OCI-LY7 (cell line): ENCODE measurements around the gene MMP23B. TPM values are rescaled to one million over a fixed set of nuclear protein-coding genes. Genes with fewer than 3 reads are reported as not detected.

Source experiments
- BruUV-seq: library from RNA; stranded (reverse); fragments of 400-500 nt; replicated peaks from 2 replicates; lab custom pipeline; 2021; lab: Mats Ljungman, UMichigan
- CTCF ChIA-PET: fragments of 300-600 bp; sonication (Branson Sonifier 250); formaldehyde crosslinking; loops from one replicate; lab custom pipeline; 2022; ENCODE audit warnings: antibody characterized with exemption; ENCODE audit not compliant: unreplicated experiment; lab: Charles Lee
- POLR2A ChIA-PET: fragments of 300-600 bp; sonication (Branson Sonifier 250); formaldehyde crosslinking; loops from one replicate; lab custom pipeline; 2022; ENCODE audit warnings: antibody characterized with exemption; lab: Charles Lee
- DNase-seq: peaks from one replicate; pipeline ENCODE4 v3.0.0-alpha.2; 2015; ENCODE audit warnings: low spot score
- H2AFZ ChIP-seq: fragments of 200-600 bp; sonication (generic), shearing (Covaris generic); 2 replicates; pipeline ENCODE4 v1.6.1; 2014; ENCODE audit warnings: mild to moderate bottlenecking, antibody characterized with exemption, low read length, moderate library complexity
- H3K27ac ChIP-seq: fragments of 200-600 bp; sonication (generic); 2 replicates; pipeline ENCODE4 v1.5.1; 2014; ENCODE audit warnings: mixed run types, low read depth, mild to moderate bottlenecking, moderate library complexity, low read length, inconsistent platforms; ENCODE audit not compliant: poor library complexity, severe bottlenecking
- H3K36me3 ChIP-seq: fragments of 200-600 bp; sonication (generic); 2 replicates; pipeline ENCODE4 v1.6.1; 2014; ENCODE audit warnings: mild to moderate bottlenecking, antibody characterized with exemption, low read length, moderate library complexity, mixed read lengths; ENCODE audit not compliant: insufficient read depth
- H3K4me1 ChIP-seq: fragments of 200-600 bp; sonication (generic); 2 replicates; pipeline ENCODE4 v1.5.1; 2014; ENCODE audit warnings: mild to moderate bottlenecking, low read length; ENCODE audit not compliant: insufficient read depth, poor library complexity, severe bottlenecking
- H3K4me2 ChIP-seq: fragments of 200-600 bp; sonication (generic); 2 replicates; pipeline ENCODE4 v1.6.1; 2014; ENCODE audit warnings: mild to moderate bottlenecking, low read length
- H3K4me3 ChIP-seq: fragments of 200-600 bp; sonication (generic); 2 replicates; pipeline ENCODE4 v1.5.1; 2014; ENCODE audit warnings: mild to moderate bottlenecking, low read depth, low read length; ENCODE audit not compliant: poor library complexity, severe bottlenecking
- H3K79me2 ChIP-seq: fragments of 200-600 bp; sonication (generic); 2 replicates; pipeline ENCODE4 v1.6.1; 2016; ENCODE audit warnings: low read depth, mild to moderate bottlenecking, low read length, moderate library complexity, mixed read lengths; ENCODE audit not compliant: insufficient read depth
- H3K9me2 ChIP-seq: fragments of 200-600 bp; sonication (generic); 2 replicates; pipeline ENCODE4 v1.6.1; 2016; ENCODE audit warnings: mild to moderate bottlenecking, low read length, mixed read lengths; ENCODE audit not compliant: insufficient read depth
- H3K9me3 ChIP-seq: fragments of 200-600 bp; sonication (generic); 2 replicates; pipeline ENCODE4 v1.6.1; 2014; ENCODE audit warnings: mild to moderate bottlenecking, mixed run types, low read length, mixed read lengths
- H4K20me1 ChIP-seq: fragments of 200-600 bp; sonication (generic); 2 replicates; pipeline ENCODE4 v1.6.1; 2014; ENCODE audit warnings: mild to moderate bottlenecking, antibody characterized with exemption, low read length, moderate library complexity, mixed read lengths; ENCODE audit not compliant: insufficient read depth
- CTCF ChIP-seq: fragments of 200-600 bp; sonication (generic); conservative IDR thresholded peaks from 2 replicates; pipeline ENCODE4 v1.5.1; 2014; ENCODE audit warnings: mild to moderate bottlenecking, antibody characterized with exemption, low read length, moderate library complexity, mixed read lengths
- EZH2phosphoT487 ChIP-seq: fragments of 200-600 bp; sonication (generic); IDR thresholded peaks from 2 replicates; pipeline ENCODE4 v1.6.1; 2018; ENCODE audit warnings: low read depth, borderline replicate concordance, mild to moderate bottlenecking, mixed run types, antibody characterized with exemption, low read length, moderate library complexity, mixed read lengths
- intact Hi-C: fragments of 100-400 bp; cut with micrococcal nuclease; formaldehyde crosslinking; loops from one replicate; pipeline ENCODE4 v1.10.0; 2022; ENCODE audit not compliant: unreplicated experiment
- total RNA-seq, 2 experiments: library from RNA; depleted of rRNA in 1 of 2; stranded (reverse); fragments of >200 nt in 1 of 2; shearing (Covaris generic) in 1 of 2; gene quantifications; 2 replicates each; pipeline ENCODE4 v1.2.3, GENCODE V29; 2014 to 2022

The MMP23B gene
- total RNA-seq, 2 experiments from 2014 or later = 2.2 to 7.6 TPM

DNA sequence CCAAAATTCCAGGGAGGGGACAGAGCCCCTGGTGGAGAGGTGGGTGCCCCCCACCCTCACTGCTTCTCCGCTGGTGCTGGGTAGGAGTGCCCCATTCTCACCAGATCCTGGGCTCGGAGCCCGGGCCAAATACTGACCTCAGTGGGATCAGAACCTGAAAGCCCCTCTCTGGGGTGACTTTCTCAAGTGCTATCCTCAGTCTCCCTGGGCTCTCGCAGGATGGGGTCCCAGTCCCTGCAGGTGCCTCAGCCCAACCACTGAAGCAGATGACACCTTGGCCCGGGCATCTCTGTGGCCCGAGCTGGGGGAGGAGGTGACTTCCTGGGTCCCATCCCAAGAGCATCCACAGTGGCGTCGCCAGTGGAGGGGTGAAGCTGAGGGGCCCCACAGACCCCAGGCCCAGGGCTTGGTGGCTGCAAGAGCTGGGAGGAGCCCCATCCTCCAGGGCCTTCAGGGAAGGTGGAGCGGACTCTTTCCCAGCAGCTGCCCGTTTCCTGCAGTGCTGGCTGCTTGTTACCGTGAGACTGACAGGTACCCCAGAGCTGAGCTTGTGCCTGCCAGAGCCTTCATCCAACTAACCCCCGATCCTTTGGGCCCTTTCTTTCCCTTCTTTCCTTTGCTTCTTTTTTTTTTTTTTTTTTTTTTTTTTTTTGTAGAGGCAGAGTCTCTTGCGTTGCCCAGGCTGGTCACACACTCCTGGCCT lies 28.2 kb upstream of the MMP23B start:
- BruUV-seq = no TSS peak
- Histone ChIP-seq H4K20me1 (no peaks in the 10 kb centered on the region), H3K4me2 (no peak overlapping the region), H3K27ac (no peak overlapping the region), H2AFZ (no peak overlapping the region), H3K9me3 (no peaks in the 10 kb centered on the region), H3K79me2 (no peaks in the 10 kb centered on the region), H3K9me2 (no peaks in the 10 kb centered on the region), H3K4me1 (peaks cover 21% of the 10 kb centered on the region), H3K4me3 (no peak overlapping the region), H3K36me3 (no peaks in the 10 kb centered on the region)
- ChIA-PET CTCF (no interaction called here), POLR2A (interaction anchor here (0.6 to 1.3 kb wide), 3 partner anchors 11 to 279 kb away, joined by 3 to 11 read pairs (median 4); partner anchors contain the start of gene MIB2)
- DNase-seq = no peak
- TF ChIP-seq CTCF (no peak), EZH2phosphoT487 (no peak)
- intact Hi-C loops = no loop called here

- POLR2A ChIA-PET = interaction anchor here (0.6 to 1.3 kb wide), 2 partner anchors 10 to 278 kb away, joined by 4 to 11 read pairs; partner anchors contain the start of gene MIB2
- DNase-seq = no peak
- H4K20me1 ChIP-seq = no peaks in the 10 kb centered on the region
- no peak overlapping the region for H3K4me3 ChIP-seq
- H3K36me3 ChIP-seq = no peaks in the 10 kb centered on the region
- no peaks in the 10 kb centered on the region for H3K79me2 ChIP-seq
- no peak for TF ChIP-seq CTCF
- no peak for TF ChIP-seq EZH2phosphoT487
- peaks cover 21% of the 10 kb centered on the region for H3K4me1 ChIP-seq
- no peaks in the 10 kb centered on the region for H3K9me2 ChIP-seq
- intact Hi-C loops = no loop called here
- H2AFZ ChIP-seq = no peak overlapping the region
- no TSS peak for BruUV-seq
- no peak overlapping the region for H3K27ac ChIP-seq
- no peak overlapping the region for H3K4me2 ChIP-seq
- CTCF ChIA-PET = no interaction called here
- no peaks in the 10 kb centered on the region for H3K9me3 ChIP-seq
These were observed 27.5 kb upstream of the MMP23B start for GRCh38 chr1:1604374-1605033.
